HG03280 (cell line): ENCODE data around the gene FHIT.

Experiments used
- ATAC-seq: cut with Tn5 transposase; IDR thresholded peaks from one replicate; pipeline ENCODE4 v1.9.1; 2021; ENCODE audit warnings: mild to moderate bottlenecking, moderate library complexity; ENCODE audit not compliant: unreplicated experiment

Gene FHIT

DNA sequence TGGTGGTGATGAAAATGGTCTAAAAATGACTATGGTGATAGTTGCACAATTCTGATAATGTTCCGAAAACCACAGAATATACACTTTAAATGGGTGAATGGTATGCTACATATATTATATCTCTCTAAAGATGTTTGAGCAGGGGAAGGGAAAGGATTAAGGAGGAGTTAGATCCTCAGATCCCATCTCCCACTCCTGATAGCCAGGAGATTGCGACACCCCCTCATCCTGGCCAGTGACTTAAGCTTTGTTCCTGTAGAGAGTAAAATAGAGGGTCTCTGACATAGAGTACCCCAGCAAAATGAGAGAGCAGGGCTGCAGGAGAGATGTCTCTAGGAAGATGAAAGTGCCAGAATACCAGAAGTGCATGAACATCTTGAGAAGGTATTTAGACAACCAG, 984.8 kb downstream of the FHIT start:
- no peak for ATAC-seq

DNA sequence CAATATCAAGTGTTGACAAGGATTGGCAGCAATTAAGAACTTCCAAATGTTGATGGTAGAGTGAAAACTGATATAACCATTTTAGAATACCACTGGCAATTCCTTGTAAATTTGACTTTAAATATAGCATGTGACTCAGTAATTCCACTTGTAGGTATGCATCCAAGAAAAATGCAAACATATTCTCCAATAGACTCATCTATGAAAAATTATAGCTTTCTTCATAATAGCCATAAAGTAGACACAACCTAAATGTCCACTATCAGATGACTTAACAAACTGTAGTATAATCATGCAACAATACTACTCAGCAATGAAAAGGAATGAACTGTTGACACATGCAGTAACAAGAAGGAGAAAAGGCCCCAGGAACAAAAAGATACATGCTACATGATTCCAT, 988.1 kb downstream of the FHIT start:
- ATAC-seq: no peak

DNA sequence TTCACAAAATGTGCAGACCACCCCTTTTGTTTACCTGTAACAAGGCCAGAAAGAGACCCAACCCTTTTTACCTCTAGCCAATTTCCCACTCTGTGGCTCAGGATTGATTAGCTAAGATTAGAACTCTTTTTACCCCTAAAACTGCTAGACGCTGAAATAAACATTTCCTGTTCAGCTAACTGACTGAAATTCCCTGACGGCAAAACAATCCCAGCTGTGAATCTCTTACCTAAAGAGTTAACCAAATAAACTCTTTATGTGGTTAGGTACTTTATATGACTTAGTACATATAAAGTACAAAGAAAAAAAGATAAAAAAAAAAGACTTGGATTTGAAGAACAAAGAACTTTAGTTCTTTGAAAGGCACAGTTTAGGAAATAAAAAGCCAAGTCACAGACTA, 988.7 kb downstream of the FHIT start:
- no peak for ATAC-seq

DNA sequence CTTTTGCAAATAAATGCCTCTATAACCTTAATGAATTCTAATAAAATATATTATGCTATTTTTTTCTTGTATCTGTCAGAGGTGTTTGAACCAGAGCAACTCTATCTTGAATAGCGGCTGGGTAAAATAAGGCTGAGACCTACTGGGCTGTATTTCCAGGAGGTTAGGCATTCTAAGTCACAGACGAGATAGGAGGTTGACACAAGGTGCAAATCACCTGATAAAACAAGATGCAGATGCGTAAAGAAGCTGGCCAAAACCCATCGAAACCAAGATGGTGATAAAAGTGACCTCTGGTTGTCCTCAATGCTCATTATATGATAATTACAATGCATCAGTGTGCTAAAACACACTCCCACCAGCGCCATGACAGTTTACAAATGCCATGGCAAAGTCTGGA, 990.7 kb downstream of the FHIT start:
- ATAC-seq: no peak

DNA sequence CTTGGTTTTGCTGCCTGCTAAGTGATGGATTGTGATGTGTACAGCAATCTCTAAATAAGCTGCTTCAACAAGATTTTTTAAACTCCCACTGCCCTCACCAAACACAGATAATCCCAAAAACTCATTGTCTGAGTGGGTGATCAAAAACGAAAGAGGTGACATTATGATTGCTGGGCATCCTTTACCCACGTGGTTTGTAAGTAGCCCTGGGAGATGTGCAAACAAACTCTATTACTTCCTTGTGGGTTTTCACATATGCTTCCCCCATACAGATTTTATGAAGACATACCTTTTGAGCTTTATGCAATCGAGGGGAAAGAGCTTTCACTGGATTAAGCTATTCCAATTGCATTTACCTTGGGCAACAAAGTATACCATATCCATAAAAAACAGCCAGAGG, 1000.4 kb downstream of the FHIT start:
- no peak for ATAC-seq

DNA sequence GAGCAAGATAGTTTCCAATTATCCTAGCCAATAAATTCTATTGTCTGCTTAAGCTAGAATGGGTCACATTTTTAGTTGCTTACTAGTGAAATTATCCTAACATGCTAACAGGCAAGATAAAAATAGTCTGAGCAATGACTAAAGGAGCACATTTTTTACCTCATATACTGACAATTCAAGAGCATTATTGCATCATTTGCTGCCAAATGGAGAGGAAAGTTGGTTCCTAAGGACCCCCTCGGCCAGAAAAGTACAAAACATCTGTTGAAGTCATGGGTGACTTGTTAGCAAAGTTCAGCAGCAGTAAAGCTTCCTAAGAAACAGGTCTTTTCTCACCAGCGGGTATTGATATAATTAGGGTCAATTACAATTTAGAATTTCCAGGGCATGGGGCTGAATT, 1001.0 kb downstream of the FHIT start:
- ATAC-seq: no peak

DNA sequence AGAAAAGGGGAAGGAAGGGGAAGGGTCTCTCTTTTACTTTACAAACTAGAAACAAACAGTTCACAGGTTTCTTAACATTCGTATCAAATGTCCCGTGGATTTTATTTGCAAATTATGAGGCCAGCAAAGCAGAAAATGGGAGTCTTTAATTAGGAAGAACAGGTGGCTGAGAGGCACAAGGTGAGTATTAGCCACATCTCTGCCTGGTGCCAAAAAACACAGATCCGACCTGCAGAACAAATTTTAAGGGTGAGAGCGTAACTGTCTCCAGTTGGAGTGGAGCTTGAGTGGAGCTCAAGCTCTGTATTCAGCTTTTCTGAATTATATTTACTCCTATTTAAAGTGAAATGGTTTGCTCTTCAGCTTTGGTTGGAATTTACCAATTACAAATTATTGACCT, 1004.9 kb downstream of the FHIT start:
- ATAC-seq: no peak

DNA sequence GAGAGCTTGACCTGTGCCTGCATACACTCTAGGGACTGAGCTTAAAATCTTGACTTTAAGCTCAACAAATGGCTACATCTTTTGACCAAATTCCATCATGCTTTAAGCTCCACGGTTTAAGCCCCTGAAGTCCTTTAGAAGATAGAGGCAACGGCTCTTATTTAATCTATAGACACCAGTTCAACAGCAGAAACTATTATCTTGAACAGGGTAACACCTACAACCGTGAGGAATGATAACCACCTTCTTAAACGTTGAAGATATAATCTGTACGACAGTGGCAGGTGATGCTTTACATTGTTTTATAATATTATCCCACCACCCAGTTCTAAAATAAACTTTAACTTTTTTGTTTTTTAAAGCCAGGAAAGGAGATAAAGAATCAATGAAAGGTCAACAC, 1007.8 kb downstream of the FHIT start:
- ATAC-seq: no peak

DNA sequence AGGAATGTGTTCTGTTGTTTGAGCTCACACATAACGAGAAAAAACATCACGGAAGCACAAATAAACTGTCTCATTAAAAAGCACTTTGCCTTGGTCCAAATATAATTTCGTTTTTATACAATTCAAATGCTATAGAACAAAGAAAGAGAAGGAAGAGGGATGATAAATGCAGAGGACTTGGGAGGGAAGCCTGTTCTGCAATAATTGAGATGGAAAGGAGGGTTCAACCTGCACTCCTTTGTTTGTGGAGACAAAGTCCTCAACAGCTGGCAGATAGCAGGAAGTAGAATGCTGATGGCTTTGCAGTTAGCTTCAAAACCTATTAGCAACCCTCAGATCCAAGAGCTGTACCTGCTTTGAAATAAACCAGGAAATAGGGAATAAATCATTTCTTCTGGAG, 1010.8 kb downstream of the FHIT start:
- ATAC-seq: no peak

DNA sequence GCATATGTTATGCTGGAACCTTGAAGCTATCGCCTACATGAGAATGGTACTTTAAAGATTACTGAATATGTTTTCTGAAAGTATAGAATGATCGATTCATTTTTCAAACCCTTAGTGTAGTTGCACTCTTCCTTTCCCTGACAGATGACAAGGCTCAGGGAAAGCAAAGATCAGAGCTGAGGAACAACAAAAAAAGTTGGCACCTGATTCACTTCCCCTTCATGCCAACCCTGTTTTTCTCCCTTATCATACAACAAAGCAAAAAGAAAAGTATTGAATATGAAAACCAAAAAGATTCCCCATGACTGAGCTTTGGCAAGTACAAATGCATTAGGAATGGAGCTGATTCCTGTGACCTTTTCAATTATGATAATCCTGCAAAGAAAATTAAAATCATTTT, 1012.7 kb downstream of the FHIT start:
- no peak for ATAC-seq

DNA sequence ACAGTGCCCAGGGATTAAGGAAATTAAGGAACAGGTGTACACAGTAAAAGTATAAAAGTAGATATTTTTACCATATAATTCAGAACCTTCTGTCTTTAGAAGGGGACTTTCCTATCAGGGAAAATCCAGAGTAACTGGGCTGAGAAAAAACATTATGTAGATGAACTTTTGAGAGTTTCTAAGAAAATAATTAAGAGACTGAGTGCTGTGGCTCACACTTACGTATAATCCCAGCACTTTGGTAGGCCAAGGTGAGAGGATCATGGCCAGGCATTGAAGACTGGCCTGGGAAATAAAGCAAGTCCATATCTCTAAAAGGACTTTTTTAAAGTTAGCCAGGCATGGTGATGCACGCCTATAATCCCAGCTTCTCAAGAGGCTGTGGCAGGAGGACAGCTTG, 1021.8 kb downstream of the FHIT start:
- ATAC-seq: no peak

DNA sequence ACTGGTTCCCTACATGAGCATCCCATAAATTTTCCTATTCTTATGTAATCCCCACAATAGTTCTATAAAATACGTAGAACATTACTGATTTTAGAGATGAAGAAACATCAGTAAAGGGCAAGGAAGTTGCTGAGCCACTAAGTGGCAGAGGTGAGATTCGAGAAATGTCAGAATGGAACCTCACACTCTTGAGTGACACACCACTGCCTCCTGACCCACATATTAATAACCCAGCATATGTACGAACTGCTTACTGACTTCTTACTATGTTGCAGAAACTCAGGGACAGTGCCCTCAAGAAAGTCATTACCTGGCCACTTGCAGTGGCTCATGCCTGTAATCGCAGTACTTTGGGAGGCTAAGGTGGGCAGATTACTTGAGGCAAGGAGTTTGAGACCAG, 1022.4 kb downstream of the FHIT start:
- ATAC-seq: no peak

DNA sequence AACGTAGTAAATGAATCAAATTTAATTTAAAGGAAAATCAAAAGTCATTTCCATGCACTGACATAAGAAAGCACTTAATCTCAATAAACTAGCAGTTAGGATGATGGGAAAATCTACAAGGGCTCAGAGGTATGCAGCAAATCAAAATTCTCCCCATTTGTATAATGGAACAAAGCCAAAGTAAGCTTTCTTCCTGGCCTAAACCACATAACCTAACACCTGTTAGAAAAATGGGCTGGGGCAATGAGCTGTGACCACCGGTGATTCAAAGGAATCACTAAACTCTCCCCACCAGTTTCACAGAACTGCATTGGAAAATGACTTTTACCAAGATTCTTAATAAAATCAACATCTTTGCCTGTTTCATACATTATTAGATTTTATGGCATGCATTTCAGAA, 1024.3 kb downstream of the FHIT start:
- no peak for ATAC-seq

DNA sequence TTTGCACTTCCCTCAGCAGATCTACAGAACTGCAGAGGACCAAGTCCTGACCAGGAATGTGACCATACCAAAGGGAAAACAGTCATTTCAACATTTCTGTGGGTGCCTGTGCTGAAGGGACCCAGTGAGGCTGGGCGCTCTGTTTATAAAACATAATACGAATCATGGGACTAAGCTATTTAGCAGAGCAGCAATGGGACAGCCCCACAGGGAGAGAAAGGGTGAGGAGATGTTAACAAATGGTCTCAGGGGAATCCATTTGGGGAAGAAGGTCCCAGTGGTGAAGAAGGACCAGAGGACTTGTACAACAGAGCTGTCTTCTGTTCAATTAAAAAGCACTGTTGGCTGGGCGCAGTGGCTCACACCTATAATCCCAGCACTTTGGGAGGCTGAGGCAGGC, 1025.4 kb downstream of the FHIT start:
- ATAC-seq: no peak

DNA sequence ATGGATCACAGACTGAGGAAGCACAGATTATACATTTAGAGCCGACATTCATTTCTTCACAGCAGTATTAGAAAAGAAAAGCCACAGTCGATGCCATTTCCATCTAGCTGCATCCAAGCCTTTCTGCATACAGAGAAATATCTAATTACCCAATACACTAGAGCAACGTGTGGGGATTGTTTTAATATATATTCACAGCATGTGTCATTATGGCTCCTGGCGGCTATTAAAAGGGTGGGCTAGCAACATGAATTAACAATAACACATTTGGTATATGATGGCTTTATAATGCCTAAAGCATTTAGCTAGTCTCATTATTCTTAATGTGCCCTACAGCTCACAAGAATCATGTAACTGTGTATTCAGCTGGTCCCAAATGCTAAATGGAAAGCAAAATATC, 1030.5 kb downstream of the FHIT start:
- no peak for ATAC-seq

DNA sequence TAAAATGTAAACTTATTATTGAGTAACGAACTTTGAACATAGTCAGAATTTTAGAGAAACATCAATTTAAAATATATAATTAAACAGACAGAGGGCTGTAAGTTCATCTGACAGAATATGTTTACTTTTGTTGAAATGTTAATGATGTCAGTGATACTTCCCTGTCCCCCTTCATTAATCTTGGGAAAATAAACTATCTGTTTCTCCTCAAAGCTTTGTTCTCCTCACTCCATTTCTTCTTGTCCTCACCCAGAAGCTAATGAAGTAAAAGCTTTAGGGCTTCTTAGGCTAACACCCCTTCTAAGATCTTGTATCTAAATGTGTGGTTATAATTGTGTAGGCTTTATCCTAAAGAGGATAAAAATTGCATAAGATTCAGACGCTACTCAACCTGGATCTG, 1031.8 kb downstream of the FHIT start:
- no peak for ATAC-seq

DNA sequence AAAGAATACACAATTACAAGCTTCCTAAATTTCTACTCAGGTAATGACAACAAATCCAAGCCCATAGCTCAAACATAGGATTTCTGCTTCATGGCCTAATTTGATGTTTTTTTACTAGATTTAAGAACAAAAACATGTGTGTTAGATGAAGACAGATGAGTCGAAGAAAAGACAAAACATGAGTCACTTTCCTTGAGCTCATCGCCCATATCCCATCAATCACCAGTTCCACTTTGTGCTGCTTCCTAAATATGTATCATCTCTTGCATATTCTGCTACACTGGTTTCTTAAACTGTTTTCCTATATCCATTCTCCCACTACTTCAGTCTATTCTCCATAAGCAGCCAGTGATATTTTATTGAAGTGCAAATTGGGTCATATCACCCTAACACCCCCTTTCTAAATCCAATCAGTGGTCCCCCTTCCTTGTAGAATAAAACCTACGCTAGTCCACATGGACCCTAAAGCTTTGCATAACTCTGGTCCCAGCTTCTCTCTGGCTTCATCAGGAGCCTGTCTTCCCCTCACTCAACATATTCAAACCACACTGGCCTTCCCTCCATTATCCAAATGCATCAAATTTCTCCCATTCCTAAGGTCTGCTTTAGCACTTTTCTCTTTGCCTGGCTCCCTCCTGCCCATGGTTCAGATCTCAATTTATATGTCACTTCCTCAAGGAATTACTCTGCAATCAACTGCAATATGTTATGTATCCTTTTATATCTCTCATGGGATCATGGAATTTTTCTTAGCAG, 1033.9 kb downstream of the FHIT start:
- ATAC-seq: no peak

DNA sequence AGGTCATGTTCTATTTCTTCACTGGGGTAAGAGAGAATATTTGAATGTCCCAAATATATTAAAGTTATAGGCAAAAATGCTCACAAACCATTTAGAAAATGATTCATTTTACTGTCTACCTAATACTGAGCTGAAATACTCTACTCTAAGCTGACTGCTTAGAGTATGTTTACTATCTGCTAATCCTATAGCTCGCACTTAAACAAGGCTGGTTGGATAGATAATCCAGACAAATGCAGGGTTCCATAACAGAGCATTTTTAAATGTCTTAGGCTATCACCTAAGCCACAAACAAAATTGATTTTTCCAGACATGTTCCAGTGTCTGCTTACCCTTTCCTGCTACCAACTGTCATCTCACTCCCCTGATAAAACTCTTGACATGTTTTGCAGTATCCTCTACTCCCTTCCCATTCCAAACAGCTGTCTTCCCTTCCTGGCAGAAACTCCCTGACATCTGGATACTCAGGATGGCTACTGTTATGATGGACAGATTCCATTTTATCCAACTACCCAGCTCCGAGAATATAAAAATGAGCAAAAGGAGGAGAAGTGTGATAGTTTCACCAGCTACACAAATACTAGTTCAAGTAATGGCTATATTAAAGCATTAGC, 1034.7 kb downstream of the FHIT start:
- no peak for ATAC-seq

DNA sequence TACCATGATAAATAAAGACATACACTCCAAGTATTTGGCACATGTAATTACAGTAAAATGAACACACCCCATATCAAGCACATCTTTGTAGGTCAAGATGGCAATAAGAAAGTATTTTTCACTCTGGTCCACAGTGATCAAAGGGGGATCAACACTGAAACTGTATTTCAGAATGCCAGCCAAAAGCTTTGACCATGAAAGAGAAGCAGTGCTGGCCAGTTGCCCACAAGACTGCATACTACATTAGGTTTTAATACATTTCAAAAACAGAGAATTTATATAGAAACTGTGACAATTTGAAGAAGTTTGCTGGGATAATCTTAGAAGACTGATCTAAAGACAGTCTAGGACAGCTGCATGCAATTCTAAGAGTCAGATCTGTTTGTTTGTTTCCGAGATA, 1035.3 kb downstream of the FHIT start:
- ATAC-seq: no peak

DNA sequence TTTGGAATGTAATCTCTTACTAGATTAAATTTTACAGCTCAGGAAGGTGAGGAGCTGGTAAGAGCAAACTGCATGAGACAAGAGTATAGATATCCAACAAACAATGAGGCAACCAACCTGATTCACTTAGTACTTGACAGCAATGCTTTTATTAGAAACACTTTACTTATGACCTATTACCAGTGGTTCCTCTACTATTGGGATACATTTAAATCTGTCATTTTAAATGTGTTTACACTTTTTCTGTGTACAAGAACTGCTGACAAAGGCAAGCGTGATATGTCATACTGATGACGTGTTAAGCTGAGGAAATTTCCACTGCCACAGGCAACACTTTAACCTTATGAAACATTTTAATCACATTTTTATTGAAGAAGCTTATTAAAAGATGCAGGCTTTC, 1043.3 kb downstream of the FHIT start:
- ATAC-seq: no peak

DNA sequence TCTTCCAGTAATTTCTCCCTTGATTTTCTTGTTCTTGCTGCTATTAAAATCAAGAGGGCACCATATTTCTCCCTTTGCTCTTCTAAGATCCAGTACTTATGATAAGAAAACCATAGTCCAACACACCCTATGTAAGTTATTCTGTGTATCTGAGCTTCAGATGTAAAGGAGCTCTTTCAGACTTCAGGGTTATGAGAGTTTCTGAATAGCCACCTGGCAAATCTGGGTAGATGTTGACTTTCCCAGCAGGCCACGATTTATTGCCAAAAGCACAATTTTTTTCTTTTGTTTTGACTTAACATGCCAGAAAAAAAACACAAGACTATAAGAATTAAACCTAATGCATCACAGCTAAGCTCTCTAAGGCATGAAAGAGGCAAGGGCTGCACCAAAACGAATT, 1045.0 kb downstream of the FHIT start:
- no peak for ATAC-seq

DNA sequence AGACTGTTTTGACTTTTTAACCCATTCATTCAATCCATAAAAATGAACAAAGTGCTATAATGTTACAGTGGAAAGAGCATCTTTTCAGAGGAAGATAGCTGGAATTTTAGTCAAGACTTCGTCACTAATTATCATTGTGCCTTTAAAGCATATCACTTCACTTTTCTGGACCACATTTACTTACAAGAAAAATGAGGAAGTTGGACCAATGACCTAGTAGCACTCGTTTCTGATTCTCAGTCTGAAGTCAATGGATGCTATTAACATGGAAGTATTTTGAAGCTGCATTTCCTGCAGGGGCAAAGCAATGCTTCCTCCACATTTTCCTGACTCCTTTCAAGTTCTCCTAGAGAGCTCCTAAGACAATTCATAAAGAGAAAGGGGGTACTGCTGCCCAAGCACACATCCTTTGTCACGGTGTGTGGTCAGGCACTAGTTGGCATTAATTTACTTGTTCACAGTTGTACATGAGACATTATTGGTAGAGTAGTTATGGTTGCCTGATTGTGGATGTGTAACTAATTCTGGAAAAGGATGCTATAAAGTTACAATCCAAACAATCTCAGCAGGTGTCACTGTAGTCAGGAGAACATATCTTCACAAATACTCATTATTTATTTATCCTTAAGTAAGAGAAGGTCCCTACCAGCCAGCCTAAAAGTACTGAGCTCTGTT, 1049.1 kb downstream of the FHIT start:
- ATAC-seq: no peak
